Panc1 (cell line): ENCODE measurements around the gene PLA1A. TPM values are rescaled to one million over a fixed set of nuclear protein-coding genes. Genes with fewer than 3 reads are reported as not detected.

Experiments used
- ATAC-seq: fragments of 200-7000 bp; cut with Tn5 transposase; 2 replicates; pipeline ENCODE4 v1.9.1; 2020; ENCODE audit warnings: mild to moderate bottlenecking, moderate library complexity
- BruUV-seq: library from RNA; stranded (reverse); fragments of 400-500 nt; replicated peaks from 2 replicates; lab custom pipeline; 2021; lab: Mats Ljungman, UMichigan
- CTCF ChIA-PET: fragments of 300-600 bp; sonication (Branson Sonifier 250); formaldehyde crosslinking; loops from one replicate; lab custom pipeline; 2022; ENCODE audit warnings: antibody characterized with exemption; lab: Charles Lee
- POLR2A ChIA-PET: fragments of 300-600 bp; sonication (Branson Sonifier 250); formaldehyde crosslinking; loops from one replicate; lab custom pipeline; 2022; ENCODE audit warnings: antibody characterized with exemption; lab: Charles Lee
- DNase-seq: peaks from one replicate; pipeline ENCODE4 v3.0.0-alpha.2; 2010; ENCODE audit warnings: low read depth, low spot score
- H3K27ac ChIP-seq: 2 replicates; pipeline ENCODE4 v1.5.1; 2011; ENCODE audit warnings: mild to moderate bottlenecking, low read length, inconsistent platforms
- H3K27me3 ChIP-seq: fragments of 200-500 bp; sonication (Bioruptor generic); 2 replicates; pipeline ENCODE4 v1.6.0; 2014; ENCODE audit warnings: low read length, inconsistent platforms; ENCODE audit not compliant: control insufficient read depth, insufficient read depth
- H3K36me3 ChIP-seq: fragments of 200-500 bp; sonication (Bioruptor generic); 2 replicates; pipeline ENCODE4 v1.5.1; 2014; ENCODE audit warnings: inconsistent platforms, mild to moderate bottlenecking, low read length, moderate library complexity; ENCODE audit not compliant: control insufficient read depth, insufficient read depth
- H3K4me1 ChIP-seq: 2 replicates; pipeline ENCODE4 v1.5.1; 2011; ENCODE audit warnings: inconsistent platforms, mild to moderate bottlenecking, low read length, moderate library complexity; ENCODE audit not compliant: control insufficient read depth, insufficient read depth
- H3K4me3 ChIP-seq, 2 experiments: 2 replicates each; pipeline ENCODE4 v1.5.1; 2011 to 2012; ENCODE audit warnings: low read depth in 2 of 2, low read length in 2 of 2, mild to moderate bottlenecking in 2 of 2, inconsistent platforms in 1 of 2, moderate library complexity in 1 of 2
- H3K9me3 ChIP-seq: fragments of 200-500 bp; sonication (Bioruptor generic); 2 replicates; pipeline ENCODE4 v1.5.1; 2014; ENCODE audit warnings: low read depth, mild to moderate bottlenecking, inconsistent platforms, low read length, moderate library complexity; ENCODE audit not compliant: control insufficient read depth, insufficient read depth
- CTCF ChIP-seq: fragments of 450-650 bp; IDR thresholded peaks from 2 replicates; pipeline ENCODE4 v1.5.1; 2017; ENCODE audit warnings: mild to moderate bottlenecking
- POLR2AphosphoS5 ChIP-seq: IDR thresholded peaks from 2 replicates; pipeline ENCODE4 v1.6.1; 2012; ENCODE audit warnings: mild to moderate bottlenecking, low read depth, low read length, moderate library complexity
- REST ChIP-seq, 2 experiments: IDR thresholded peaks; 2 replicates each; pipeline ENCODE4 v1.6.1; 2011 to 2012; ENCODE audit warnings: low read depth in 2 of 2, control low read depth in 1 of 2, low read length in 1 of 2, mild to moderate bottlenecking in 1 of 2, moderate library complexity in 1 of 2; ENCODE audit not compliant: insufficient read depth in 1 of 2
- SIN3A ChIP-seq: IDR thresholded peaks from 2 replicates; pipeline ENCODE4 v1.6.1; 2012; ENCODE audit warnings: low read depth, mild to moderate bottlenecking, low read length, moderate library complexity, borderline replicate concordance; ENCODE audit not compliant: insufficient read depth
- TCF7L2 ChIP-seq: IDR thresholded peaks from 2 replicates; pipeline ENCODE4 v1.6.1; 2011; ENCODE audit warnings: mild to moderate bottlenecking, low read depth, low read length, inconsistent platforms
- in situ Hi-C: cut with HindIII; loops from 2 replicates; pipeline ENCODE4 v1.10.0; 2016; ENCODE audit warnings: low sequenced_read_pairs, low pct_unique_long_range_greater_than_20kb
- intact Hi-C: fragments of 100-400 bp; cut with micrococcal nuclease; formaldehyde crosslinking; loops from one replicate; pipeline ENCODE4 v1.10.0; 2022; ENCODE audit not compliant: unreplicated experiment
- total RNA-seq: library from RNA; stranded (reverse); gene quantifications from one replicate; pipeline ENCODE4 v1.2.1, GENCODE V29; 2021; ENCODE audit not compliant: unreplicated experiment

Gene PLA1A
- total RNA-seq, 1 experiment from 2014 or later = not detected

- POLR2A ChIA-PET = interaction anchor here (0.7 kb wide), 1 partner anchor 168 kb away, joined by 15 read pairs; no protein-coding TSS in a partner anchor
- no TSS peak for BruUV-seq
- DNase-seq = no peak
Observed at GRCh38 chr3:119641416-119641815, 43.7 kb downstream of the PLA1A start.

GRCh38 chr3:119642746-119643473 lies 45.2 kb downstream of the PLA1A start:
- intact Hi-C loops = no loop called here
- H3K4me3 ChIP-seq = no peak overlapping the region
- H3K27ac ChIP-seq = no peak overlapping the region
- no peaks in the 10 kb centered on the region for H3K27me3 ChIP-seq
- ATAC-seq (no peak), DNase-seq (no peak)
- in situ Hi-C loops = no loop called here
- H3K4me1 ChIP-seq = 0 out of 2 replicates have a peak, but pooled peaks cover 5% of the 10 kb centered on the region
- TF ChIP-seq SIN3A (no peak), POLR2AphosphoS5 (no peak), REST (IDR thresholded peaks at IDR 0.05; ENCODE audit: insufficient read depth in 1 of 2, low read depth in 2 of 2, low read length in 1 of 2) (no peak), TCF7L2 (no peak), CTCF (no peak)
- no peaks in the 10 kb centered on the region for H3K36me3 ChIP-seq
- no peaks in the 10 kb centered on the region for H3K9me3 ChIP-seq
- ChIA-PET POLR2A (no interaction called here), CTCF (no interaction called here)
- no TSS peak for BruUV-seq

More at GRCh38 chr3:119641416-119641815, 43.7 kb downstream of the PLA1A start:
- intact Hi-C loops = no loop called here
- CTCF ChIA-PET = no interaction called here
- Histone ChIP-seq H3K4me3 (no peak overlapping the region), H3K27me3 (no peaks in the 10 kb centered on the region), H3K27ac (no peak overlapping the region), H3K9me3 (no peaks in the 10 kb centered on the region), H3K36me3 (no peaks in the 10 kb centered on the region), H3K4me1 (0 out of 2 replicates have a peak, but pooled peaks cover 5% of the 10 kb centered on the region)
- TF ChIP-seq CTCF = no peak
- TF ChIP-seq REST (IDR thresholded peaks at IDR 0.05; ENCODE audit: insufficient read depth in 1 of 2, low read depth in 2 of 2, low read length in 1 of 2) = no peak
- in situ Hi-C loops = no loop called here
- ATAC-seq = no peak
